ENCODE data around the gene LDLRAP1.
"Not testable (repeated sequence)": the region's sequence is repeated elsewhere in the genome, so short reads cannot be mapped to it uniquely, and the experiment has no call there.

- not testable (repeated sequence) for TF ChIP-seq EP300, CTCF, POLR2A (IDR thresholded peaks at IDR 0.05)
Measured at GRCh38 chr1:25506566-25507463, 36.6 kb upstream of the LDLRAP1 start.
